NCI-H2171 treated with DMSO at 0.1 percent for 48 hours (cell line): ENCODE results near the gene OVCA2.

Source experiments
- DNase-seq: peaks from one replicate; lab custom pipeline; 2025; lab: John Stamatoyannopoulos, UW

Gene OVCA2

GRCh38 chr17:2034157-2034556, 7.7 kb upstream of the OVCA2 start:
- DNase-seq: peak; percentile 91

DNA sequence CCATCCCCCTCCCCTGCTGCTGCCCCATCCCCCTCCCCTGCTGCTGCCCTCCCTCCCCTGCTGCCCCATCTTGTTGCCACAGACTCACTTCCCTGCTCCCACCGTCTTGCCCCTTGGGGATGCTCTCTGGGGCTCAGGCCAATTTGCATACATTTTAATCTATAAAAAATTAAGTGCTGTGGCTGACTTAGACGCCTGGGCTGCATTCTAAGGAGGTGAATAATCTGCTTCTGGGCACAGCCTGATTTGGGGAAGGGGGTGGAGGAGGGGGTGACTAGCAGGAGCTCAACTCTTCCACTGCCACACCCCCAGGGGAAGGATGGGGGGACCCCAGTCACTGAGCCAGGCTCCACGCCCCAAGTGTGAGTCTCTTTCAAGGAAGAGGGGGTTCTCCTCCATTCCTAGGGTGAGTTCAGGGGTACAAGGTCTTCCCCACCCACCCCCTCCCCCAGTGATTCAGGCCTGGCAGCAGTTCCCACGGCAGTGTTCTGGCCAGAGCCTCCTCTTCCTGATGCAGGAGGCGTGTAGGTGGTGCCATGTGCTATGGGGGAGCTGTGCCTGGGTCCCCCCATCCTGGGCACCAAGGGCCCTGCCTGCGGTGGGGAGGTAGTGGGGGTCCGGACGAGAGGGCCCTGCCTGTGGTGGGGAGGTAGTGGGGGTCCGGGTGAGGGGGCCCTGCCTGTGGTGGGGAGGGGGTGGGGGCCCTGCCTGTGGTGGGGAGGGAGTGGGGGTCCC, 6.8 kb upstream of the OVCA2 start:
- peak; percentile 91 for DNase-seq

DNA sequence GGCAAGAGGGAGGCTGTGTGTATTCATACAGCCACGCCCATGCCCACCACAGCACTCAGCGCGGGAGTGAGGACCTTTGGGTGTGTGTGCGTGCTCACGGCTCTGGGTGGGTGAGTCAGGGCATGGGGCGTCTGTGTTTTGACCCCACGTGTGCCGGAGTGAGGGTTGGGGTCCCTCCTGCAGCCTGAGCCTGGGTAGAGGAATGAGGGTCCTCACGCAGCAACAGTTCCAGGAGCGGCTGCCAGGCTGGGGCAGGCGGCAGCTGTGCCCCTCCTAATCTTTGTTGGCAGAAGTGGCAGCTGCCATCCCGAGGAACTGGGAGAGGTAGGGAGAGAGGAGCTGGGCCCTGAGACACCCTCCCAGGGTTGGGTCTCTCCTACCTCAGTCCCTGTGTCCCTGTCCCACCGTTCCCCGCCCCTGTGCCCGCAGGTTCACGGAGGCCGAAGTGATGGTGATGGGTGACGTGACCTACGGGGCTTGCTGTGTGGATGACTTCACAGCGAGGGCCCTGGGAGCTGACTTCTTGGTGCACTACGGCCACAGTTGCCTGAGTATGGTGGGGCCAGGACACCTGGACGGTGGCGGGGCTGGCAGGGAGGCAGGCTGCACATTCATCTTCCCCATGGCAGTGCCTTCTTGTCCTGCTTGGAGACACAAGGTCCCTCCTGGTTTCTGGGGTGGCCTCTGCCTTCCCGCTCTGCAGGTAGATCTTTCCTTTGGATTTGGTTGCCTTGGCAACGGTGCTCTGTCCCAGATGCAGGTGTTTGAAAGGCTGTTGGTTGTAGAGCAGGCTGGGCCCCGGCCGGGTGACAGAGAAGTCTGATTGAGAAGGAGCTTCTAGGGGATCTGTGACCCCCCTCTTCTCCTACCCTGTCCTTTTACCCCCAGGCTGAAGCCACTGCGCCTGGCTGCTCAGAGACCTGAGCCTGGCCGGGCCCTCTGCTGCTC, 6.0 kb upstream of the OVCA2 start:
- peak; percentile 39 for DNase-seq

DNA sequence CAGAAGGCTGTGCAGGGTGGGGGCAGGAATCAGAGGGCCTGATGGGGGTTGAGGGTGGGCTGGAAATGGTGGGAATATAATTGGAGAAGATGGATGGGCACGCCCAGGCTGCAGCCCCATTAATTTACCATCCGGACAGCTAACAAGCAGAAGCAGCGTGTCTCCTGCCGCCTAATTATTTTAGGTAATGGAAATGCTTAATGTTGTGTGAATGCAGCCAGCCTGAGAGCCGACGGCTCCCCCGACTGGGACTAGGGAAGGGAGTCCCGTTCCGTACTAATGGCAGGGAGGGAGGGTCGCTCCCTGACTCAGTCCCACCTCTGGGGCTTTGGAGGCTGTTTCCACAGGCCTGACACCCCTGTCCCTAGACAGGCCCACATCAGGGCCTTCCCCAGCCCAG, 4.7 kb upstream of the OVCA2 start:
- no peak for DNase-seq

DNA sequence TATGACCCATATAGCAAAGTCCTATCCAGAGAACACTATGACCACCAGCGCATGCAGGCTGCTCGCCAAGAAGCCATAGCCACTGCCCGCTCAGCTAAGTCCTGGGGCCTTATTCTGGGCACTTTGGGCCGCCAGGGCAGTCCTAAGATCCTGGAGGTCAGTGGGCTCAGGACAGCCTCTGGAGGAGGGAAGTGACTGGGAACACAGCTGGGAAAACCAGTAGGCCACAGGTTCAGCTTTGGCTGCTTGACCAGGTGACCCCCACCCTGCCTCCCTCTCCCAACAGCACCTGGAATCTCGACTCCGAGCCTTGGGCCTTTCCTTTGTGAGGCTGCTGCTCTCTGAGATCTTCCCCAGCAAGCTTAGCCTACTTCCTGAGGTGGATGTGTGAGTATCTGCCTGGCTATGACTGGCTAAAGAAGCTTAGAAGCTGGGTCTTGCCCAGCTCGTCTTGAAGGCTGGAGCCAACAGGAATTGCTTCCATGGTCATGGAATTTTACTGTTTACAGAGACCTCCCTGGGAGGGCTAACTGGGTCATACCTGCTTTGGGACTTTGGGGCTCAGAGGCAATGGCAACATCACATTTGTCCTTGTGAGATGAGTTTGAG, 1.5 kb upstream of the OVCA2 start:
- no peak for DNase-seq

GRCh38 chr17:2040942-2041560, 771 bp upstream of the OVCA2 start:
- peak; percentile 68 for DNase-seq

DNA sequence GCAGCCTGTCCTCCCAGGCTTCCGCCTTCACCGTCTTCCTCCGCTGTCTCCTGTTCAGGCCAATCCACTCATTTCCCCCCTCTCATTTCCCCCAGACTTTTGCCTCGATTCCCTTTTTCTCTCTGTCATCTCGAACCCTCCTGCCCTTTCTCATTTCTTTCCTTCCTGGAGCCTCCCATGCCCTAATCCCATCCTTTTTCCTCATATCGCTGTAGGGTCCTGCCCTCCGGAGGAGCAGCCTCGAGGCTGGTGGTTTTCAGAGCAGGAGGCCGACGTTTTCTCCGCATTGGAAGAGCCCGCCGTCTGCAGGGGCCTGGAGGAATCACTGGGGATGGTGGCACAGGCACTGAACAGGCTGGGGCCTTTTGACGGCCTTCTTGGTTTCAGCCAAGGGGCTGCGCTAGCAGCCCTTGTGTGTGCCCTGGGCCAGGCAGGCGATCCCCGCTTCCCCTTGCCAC, 597 bp downstream of the OVCA2 start:
- DNase-seq: peak; percentile 41

DNA sequence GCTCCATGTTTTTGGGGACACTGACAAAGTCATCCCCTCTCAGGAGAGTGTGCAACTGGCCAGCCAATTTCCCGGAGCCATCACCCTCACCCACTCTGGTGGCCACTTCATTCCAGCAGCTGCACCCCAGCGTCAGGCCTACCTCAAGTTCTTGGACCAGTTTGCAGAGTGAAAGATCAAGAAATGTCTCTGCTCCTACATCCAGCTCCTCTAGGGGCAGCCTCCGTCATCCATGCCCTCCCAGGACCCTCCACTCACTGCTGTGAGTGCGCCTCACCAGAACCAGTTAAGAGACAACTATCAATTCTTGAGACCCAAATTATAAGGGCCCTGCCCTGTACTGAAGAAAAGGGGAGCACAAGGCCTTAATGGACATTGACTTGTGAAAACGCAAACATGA, 1.1 kb downstream of the OVCA2 start:
- no peak for DNase-seq

DNA sequence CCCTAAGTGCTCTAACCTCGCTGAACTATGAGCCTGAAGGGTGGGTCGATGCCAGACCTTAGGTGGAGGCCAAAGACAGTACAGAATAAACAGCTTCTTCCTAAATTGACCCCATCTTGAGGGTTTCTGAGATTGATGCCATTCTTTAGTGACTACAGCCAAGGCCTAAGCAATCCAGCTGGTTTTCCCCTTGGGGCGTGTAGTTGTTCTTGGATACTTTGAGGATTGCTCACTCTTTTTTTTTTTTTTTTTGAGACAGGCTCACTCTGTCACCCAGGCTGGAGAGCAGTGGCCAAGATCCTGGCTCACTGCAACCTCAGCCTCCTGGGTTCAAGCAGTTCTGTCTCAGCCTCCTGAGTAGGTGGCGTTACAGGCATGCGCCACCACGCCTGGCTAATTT, 2.0 kb downstream of the OVCA2 start:
- no peak for DNase-seq

DNA sequence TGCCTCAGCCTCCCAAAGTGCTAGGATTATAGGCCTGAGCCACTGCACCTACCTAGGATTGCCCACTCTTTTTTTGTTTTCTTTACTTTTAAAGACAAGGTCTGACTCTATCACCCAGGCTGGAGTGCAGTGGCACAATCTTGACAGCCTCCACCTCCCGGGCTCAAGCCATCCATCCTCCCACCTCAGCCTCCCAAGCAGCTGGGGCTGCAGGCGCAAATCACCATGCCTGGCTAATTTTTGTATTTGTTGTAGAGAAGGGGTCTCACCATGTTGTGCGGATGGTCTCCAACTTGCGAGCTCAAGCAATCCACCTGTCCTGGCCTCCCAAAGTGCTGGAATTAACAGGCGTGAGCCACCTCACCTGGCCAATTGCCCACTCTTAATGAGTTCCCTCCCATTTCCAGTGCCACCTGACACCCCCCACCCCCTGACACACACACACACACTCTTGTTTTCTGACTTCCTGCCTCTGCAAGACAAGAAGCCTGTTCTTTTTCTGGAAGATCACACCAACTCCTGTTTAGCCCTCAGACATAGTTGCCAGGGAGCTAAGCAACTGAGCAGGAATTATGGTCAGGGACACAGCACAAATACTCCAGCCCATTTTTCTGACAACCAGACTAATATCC, 2.6 kb downstream of the OVCA2 start:
- no peak for DNase-seq

GRCh38 chr17:2047590-2047989, 5.8 kb downstream of the OVCA2 start:
- no peak for DNase-seq

DNA sequence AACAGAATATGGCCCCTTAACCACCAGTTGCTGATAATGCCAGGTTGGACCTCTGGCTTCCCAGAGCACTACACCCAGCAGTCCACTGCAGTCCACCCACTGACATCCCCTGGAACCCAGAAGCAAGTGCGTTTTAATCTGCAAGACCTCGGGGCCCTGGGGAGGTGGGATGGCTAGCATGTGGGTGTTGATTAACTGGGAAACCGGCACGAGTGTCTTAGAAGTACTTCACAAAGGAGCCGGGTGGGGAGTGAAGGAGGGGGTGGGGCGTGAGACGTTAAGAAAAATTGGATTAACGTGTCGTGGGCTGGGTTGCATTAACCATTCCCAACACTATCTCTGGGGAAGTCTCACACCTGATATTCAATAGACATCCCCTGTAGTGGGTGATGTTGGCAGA, 7.0 kb downstream of the OVCA2 start:
- DNase-seq: no peak

GRCh38 chr17:2049333-2050299, 7.8 kb downstream of the OVCA2 start:
- DNase-seq: peak; percentile 75

DNA sequence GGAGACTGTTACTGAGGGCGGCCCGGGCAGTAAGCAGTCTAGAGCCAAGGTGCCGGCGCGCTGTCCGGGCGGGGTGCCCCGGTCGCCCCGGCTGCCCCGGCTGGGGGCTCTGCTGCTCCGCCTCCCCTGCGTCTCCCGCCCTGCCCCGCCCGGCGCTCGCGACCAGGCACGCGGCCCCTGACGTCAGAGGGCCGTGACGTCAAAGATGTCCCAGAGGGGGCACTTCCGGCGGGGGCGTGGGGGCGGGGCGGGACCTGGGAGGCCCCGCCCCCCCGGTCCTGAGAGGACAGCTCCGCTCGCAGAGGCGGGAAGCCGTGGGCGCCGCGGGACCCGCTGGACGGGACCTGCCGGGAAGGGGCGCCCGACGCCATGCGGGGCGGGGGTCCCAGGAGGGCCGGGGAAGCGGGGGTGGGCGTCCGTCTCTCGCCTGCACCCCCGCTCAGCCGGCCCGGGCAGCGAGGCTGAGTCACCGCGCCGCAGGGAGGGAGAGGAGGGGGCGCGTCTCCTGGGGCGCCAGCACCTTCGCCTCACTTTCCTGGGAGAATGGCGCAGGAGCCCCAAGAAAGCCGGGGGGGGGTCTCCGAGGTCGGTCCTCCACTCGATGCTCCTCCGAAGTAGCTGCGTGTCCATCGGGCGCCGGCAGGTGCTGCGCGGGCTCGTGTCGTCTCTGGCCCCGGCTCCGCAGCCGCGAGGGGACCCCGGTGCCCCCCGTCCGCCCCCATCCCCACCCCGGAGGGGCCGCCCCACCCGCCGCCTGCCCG, 8.7 kb downstream of the OVCA2 start:
- DNase-seq: peak; percentile 70

- peak; percentile 27 for DNase-seq
These were observed 9.5 kb downstream of the OVCA2 start for GRCh38 chr17:2051061-2051932.

GRCh38 chr17:2051933-2052559, 10.2 kb downstream of the OVCA2 start:
- DNase-seq: no peak

DNA sequence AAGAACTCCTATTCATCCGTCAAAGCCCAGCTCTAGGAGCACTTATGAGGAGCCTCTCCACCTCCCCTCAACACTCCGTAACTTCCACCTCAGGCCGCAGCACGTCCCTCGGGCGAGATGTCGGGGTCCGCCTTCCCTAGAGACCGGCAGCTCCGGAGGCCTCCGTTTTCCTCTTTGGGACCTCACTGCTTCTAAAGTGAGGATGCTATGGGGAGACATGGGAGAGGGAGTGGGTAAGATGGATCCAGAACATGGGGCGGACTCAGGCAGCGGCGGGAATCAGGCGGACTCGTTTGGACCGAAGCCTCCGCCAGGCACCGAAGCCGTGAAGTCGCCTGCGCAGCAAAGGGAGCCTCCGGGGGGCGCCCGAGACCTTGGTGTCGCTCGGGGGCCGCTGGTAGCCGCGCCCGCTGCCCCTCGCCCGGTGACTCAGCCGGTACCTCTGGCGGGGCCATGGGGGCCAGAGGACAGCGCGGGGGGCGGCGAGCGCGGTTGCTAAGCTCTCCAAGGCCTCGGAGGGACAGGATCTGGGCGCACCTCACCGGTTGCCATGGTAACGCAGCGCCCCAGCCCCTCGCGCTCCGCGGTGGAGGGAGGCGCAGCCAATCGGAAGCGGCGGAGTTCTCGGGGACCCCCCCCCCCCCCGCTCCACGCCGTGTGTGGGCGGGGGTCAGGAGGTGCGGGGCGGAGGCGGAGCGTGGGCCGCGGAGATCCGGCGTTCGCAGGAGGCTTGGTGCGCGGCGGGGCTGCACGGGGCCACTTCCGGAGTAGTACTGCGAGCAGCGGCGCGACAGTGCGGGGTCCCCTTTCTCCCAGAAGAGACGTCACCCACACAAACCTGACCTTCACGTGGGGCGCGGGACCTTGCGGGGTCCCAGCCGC, 11.8 kb downstream of the OVCA2 start:
- DNase-seq: peak; percentile 63

GRCh38 chr17:2054262-2054511, 12.4 kb downstream of the OVCA2 start:
- DNase-seq: no peak
